Suprapubic skin (tissue), 4 donors: ENCODE measurements around the gene PDIA2.

Source experiments
- EP300 ChIP-seq: sonication (generic); formaldehyde crosslinking; IDR thresholded peaks from one replicate; pipeline ENCODE4 v1.6.1; 2017; ENCODE audit warnings: antibody characterized with exemption
- POLR2A ChIP-seq, 2 donors: fragments of 450-650 bp; IDR thresholded peaks; one replicate each; pipeline ENCODE4 v1.6.1; 2017; ENCODE audit warnings: antibody characterized with exemption in 2 of 2, mild to moderate bottlenecking in 2 of 2, moderate library complexity in 2 of 2
- POLR2AphosphoS5 ChIP-seq, 3 donors: sonication (generic); formaldehyde crosslinking; IDR thresholded peaks; one replicate each; pipeline ENCODE4 v1.6.1; 2017; ENCODE audit warnings: antibody characterized with exemption in 3 of 3
- TF ChIP-seq, protein P1 (sequence below), 2 donors: fragments of 200-600 bp in 1 of 2; fragments of 450-650 bp in 1 of 2; sonication (generic) in 1 of 2; IDR thresholded peaks; one replicate each; pipeline ENCODE4 v1.5.1; 2016 to 2019; ENCODE audit warnings: antibody characterized with exemption in 2 of 2, mild to moderate bottlenecking in 1 of 2, moderate library complexity in 1 of 2

DNA sequence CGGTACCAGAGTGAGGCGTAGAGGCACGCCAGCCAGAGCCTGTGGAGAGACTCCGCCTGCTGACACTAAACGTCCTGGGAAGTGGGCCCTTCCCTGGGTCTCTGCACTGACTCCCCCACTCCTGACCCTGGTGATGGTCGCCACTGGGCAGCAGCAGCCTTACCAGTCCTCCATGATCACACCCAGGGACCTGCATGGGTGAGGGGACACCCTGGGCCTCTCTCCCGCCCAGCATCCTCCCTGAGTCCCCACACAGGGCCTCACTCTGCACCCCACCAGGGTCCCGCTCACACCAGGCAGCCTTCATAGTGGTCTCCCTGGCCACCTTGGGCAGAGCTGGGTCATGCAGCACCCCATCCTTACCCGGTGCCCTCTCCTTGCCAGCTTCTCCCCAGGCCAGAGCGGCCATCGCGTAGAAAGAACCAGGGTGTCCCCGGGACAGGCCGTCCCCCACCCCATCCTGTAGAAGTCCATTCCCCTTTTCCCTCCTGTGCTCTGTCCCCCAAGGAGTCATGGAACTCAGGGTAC, 17.9 kb upstream of the PDIA2 start:
- TF ChIP-seq, protein P1, sequence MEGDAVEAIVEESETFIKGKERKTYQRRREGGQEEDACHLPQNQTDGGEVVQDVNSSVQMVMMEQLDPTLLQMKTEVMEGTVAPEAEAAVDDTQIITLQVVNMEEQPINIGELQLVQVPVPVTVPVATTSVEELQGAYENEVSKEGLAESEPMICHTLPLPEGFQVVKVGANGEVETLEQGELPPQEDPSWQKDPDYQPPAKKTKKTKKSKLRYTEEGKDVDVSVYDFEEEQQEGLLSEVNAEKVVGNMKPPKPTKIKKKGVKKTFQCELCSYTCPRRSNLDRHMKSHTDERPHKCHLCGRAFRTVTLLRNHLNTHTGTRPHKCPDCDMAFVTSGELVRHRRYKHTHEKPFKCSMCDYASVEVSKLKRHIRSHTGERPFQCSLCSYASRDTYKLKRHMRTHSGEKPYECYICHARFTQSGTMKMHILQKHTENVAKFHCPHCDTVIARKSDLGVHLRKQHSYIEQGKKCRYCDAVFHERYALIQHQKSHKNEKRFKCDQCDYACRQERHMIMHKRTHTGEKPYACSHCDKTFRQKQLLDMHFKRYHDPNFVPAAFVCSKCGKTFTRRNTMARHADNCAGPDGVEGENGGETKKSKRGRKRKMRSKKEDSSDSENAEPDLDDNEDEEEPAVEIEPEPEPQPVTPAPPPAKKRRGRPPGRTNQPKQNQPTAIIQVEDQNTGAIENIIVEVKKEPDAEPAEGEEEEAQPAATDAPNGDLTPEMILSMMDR (IDR thresholded peaks at IDR 0.05): no peak
- TF ChIP-seq POLR2A (IDR thresholded peaks at IDR 0.05) (no peak), EP300 (no peak), POLR2AphosphoS5 (IDR thresholded peaks at IDR 0.05) (no peak)
